ENCODE results near the gene SLC16A12. TPM values are rescaled to one million over a fixed set of nuclear protein-coding genes. Genes with fewer than 3 reads are reported as not detected.

Gene SLC16A12
- total and polyA plus RNA-seq, 10 of the 15 experiments (the other 5 are each of a cell fraction or from before 2014, with no cell fraction given), result not detected

DNA sequence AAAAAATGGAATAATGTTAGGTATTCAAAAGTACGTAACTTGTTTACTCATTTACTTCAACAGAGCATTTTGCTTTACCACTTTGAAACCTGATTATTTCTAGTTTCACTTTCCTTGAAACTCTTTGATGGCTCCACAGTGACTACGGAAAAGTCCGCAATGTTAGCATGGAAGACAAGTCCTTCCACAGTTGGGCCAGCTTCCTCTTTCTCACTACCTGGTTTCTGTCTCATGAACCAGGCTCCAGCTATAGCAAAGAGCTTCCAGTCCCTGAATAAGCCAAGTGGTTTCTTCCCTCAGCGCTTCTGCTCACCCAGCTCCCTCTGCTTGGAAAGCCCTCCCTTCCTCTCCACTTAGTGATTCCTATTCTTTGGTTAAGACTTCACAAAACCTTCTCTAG, 44.8 kb upstream of the SLC16A12 start:
- intact Hi-C loops (cut with micrococcal nuclease; ENCODE audit: unreplicated experiment), result no loop called here
- in situ Hi-C loops (cut with MboI), result no loop called here
- no peak for DNase-seq (ENCODE audit: low read depth, low spot score)
- Histone ChIP-seq H3K9ac (ENCODE audit: control insufficient read depth, insufficient read depth, low read length) (no peak overlapping the region), H4K20me1 (ENCODE audit: control insufficient read depth, insufficient read depth) (no peaks in the 10 kb centered on the region), H2AFZ (ENCODE audit: control insufficient read depth, low read depth, low read length) (no peak overlapping the region), H3K79me2 (ENCODE audit: control insufficient read depth, insufficient read depth, low read length) (no peaks in the 10 kb centered on the region), H3K4me3 (no peak overlapping the region), H3K36me3 (ENCODE audit: control insufficient read depth in 2 of 2, insufficient read depth in 2 of 2, low read length in 1 of 2) (no peaks in the 10 kb centered on the region; a peak in 1 of 4 replicates), H3K9me3 (replicated peaks; ENCODE audit: control insufficient read depth, insufficient read depth, low read length) (no peaks in the 10 kb centered on the region), H3K4me2 (ENCODE audit: control insufficient read depth, insufficient read depth) (no peak overlapping the region), H3K4me1 (ENCODE audit: control insufficient read depth, insufficient read depth, low read length) (no peaks in the 10 kb centered on the region), H3K27ac (ENCODE audit: control insufficient read depth, insufficient read depth) (no peak overlapping the region), H3K27me3 (replicated peaks in 1 of 2; ENCODE audit: control insufficient read depth in 2 of 2, insufficient read depth in 2 of 2, low read length in 1 of 2) (no peaks in the 10 kb centered on the region)
- no peak for FAIRE-seq
- ChIA-PET RAD21 (ENCODE audit: unreplicated experiment) (no interaction called here), CTCF (no interaction called here), POLR2A (no interaction called here), SMC1A (ENCODE audit: uncharacterized antibody, unreplicated experiment) (interaction anchor here (1.3 to 1.4 kb wide), 2 partner anchors 14 to 18 kb away, joined by 3 to 4 read pairs; no protein-coding TSS in a partner anchor)
- ATAC-seq, result no peak
- TF ChIP-seq SMARCA5 (IDR thresholded peaks at IDR 0.05) (no peak), FOXK2 (IDR thresholded peaks at IDR 0.05) (no peak), IRF4 (IDR thresholded peaks at IDR 0.05; ENCODE audit: low read depth, low read length) (no peak), ESRRA (IDR thresholded peaks at IDR 0.05; ENCODE audit: low read length) (no peak), MYC (IDR thresholded peaks at IDR 0.05; ENCODE audit: insufficient read depth, insufficient read length, insufficient replicate concordance, low read length, severe bottlenecking) (no peak), NR2F1 (conservative IDR thresholded peaks at IDR 0.05) (no peak), NFYA (IDR thresholded peaks at IDR 0.05; ENCODE audit: borderline replicate concordance, low read depth, low read length) (no peak), MEF2B (IDR thresholded peaks at IDR 0.05; ENCODE audit: partially characterized antibody, poor library complexity, severe bottlenecking) (no peak), TCF3 (IDR thresholded peaks at IDR 0.05; ENCODE audit: borderline replicate concordance, insufficient read depth, low read depth, low read length) (no peak), HDAC6 (IDR thresholded peaks at IDR 0.05; ENCODE audit: unreplicated experiment) (no peak), CBX5 (IDR thresholded peaks at IDR 0.05; ENCODE audit: low read depth) (no peak), SREBF1 (IDR thresholded peaks at IDR 0.05; ENCODE audit: low read length) (no peak), SMAD5 (IDR thresholded peaks at IDR 0.05; ENCODE audit: low read depth) (no peak)
- TF ChIP-seq, protein P1, sequence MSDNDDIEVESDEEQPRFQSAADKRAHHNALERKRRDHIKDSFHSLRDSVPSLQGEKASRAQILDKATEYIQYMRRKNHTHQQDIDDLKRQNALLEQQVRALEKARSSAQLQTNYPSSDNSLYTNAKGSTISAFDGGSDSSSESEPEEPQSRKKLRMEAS (IDR thresholded peaks at IDR 0.05; ENCODE audit: low read depth, low read length), result no peak
- TF ChIP-seq, protein P2, sequence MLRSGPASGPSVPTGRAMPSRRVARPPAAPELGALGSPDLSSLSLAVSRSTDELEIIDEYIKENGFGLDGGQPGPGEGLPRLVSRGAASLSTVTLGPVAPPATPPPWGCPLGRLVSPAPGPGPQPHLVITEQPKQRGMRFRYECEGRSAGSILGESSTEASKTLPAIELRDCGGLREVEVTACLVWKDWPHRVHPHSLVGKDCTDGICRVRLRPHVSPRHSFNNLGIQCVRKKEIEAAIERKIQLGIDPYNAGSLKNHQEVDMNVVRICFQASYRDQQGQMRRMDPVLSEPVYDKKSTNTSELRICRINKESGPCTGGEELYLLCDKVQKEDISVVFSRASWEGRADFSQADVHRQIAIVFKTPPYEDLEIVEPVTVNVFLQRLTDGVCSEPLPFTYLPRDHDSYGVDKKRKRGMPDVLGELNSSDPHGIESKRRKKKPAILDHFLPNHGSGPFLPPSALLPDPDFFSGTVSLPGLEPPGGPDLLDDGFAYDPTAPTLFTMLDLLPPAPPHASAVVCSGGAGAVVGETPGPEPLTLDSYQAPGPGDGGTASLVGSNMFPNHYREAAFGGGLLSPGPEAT (IDR thresholded peaks at IDR 0.05; ENCODE audit: low read depth), result no peak
- TF ChIP-seq, protein P3, sequence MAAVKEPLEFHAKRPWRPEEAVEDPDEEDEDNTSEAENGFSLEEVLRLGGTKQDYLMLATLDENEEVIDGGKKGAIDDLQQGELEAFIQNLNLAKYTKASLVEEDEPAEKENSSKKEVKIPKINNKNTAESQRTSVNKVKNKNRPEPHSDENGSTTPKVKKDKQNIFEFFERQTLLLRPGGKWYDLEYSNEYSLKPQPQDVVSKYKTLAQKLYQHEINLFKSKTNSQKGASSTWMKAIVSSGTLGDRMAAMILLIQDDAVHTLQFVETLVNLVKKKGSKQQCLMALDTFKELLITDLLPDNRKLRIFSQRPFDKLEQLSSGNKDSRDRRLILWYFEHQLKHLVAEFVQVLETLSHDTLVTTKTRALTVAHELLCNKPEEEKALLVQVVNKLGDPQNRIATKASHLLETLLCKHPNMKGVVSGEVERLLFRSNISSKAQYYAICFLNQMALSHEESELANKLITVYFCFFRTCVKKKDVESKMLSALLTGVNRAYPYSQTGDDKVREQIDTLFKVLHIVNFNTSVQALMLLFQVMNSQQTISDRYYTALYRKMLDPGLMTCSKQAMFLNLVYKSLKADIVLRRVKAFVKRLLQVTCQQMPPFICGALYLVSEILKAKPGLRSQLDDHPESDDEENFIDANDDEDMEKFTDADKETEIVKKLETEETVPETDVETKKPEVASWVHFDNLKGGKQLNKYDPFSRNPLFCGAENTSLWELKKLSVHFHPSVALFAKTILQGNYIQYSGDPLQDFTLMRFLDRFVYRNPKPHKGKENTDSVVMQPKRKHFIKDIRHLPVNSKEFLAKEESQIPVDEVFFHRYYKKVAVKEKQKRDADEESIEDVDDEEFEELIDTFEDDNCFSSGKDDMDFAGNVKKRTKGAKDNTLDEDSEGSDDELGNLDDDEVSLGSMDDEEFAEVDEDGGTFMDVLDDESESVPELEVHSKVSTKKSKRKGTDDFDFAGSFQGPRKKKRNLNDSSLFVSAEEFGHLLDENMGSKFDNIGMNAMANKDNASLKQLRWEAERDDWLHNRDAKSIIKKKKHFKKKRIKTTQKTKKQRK (IDR thresholded peaks at IDR 0.05; ENCODE audit: low read depth, low read length), result no peak
- 100% methylated on average over 4 of the region's 4 CpGs for WGBS (ENCODE audit: insufficient coverage, insufficient replicate concordance, low lambda C conversion rate, missing lambda C conversion rate)
- BruUV-seq (replicated peaks), result no TSS peak
